Stimulated activated CD4-positive, alpha-beta T cell treated with anti-CD3 and anti-CD28 coated beads, Interleukin-2, amount 100 ng/mL, for 24 hours (primary cell): ENCODE data around the gene ARSG.

Source experiments
- DNase-seq, 2 donors: peaks; one replicate each; pipeline ENCODE4 v3.0.0-alpha.2; 2020

The ARSG gene

DNA sequence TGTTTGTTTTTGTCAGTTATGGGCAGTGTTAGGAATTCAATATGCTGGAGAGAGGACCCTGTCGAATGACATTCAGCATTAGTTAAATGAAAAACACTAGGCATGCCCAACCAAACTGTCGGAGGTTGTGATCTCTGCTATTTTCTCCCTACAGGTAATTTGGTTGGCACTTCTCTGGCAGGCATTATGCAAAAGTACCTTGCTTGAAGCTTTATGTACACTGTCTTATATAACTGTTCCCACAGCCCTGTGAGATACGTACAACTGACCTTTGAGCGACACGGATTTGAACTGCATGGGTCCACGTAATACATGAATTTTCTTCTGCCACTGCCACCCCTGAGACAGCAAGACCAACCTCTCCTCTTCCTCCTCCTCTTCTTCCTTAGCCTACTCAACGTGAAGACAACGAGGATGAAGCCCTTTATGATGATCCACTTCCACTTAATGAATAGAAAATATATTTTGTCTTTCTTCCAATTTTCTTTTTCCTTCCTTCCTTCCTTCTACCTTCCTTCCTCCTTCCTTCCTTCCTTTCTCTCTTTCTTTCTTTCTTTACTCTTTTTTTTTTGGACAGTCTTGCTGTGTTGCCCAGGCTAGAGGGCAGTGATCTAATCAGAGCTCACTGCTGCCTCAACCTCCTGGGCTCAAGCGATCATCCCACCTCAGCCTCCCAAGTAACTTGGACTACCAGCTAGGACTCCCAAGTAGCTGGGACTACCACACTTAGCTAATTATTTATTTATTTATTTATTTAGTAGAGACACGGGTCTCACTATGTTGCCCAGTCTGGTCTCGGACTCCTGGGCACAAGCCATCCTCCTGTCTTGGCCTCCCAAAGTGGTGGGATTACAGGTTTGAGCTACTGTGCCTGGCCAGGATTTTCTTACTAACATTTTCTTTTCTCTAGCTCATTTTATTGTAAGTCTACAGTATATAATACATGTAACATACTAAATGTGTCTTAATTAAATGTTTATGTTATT is 88.7 kb downstream of the ARSG start:
- DNase-seq: no peak

DNA sequence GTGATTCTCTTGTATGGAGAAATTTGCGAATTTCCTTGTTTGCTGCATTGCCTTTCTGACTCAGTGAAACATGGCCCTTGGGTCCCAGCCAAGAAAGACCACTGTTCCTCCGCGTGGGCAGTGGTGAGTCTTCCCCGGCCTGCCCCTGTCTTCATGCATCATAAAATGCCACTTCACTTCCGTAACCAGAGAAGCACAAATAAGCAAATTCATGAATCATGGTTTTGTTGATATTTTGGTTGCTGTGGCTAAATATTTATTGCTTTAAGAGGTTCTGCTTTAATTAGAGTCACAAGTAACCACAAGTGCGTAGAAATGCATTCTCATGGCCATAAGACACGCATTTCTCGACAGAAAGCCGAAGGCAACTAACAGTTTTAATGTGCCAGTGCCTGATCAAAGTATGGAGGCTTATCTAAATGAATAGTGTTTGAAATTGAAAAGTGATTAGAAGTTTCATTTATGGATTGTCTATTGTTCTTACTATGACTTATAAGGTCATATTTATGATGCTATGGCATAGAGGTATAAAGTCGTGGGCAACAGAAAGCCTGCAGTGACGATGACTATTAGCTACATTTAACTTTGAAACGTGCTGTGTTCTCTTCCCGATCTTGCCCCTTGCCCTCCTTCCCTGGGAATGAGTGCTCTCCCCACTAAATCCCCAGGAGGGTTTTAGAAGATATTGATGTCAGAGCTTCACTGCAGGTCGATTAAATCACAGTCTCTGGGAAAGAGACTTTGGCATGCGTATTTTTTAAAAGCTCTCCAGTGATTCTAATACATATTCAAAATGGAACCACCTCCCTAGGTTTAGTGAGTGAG is 90.0 kb downstream of the ARSG start:
- DNase-seq: no peak

DNA sequence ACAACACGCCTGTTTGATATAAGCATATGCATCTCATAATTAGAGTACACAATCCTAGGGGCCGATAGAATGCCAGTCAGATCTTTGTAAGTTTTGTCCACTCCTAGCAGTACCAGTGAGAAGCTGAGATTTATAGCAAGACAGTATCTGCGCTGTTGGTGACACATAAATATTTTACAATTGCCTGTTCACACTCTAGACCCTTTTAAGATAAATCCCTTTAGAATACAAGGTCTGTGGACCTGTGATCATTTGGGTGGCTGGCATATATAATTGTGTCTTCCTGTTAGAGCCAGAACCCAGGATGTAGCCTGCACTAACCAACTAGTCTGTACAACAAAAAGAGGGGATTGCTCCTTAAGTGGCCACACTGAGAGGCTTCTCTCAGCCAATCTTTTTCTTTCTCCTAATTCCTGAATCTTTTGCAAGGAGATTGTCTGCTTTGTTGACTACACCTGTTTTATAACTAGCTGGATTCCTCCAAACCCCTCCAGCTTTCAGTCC is 91.3 kb downstream of the ARSG start:
- no peak for DNase-seq

DNA sequence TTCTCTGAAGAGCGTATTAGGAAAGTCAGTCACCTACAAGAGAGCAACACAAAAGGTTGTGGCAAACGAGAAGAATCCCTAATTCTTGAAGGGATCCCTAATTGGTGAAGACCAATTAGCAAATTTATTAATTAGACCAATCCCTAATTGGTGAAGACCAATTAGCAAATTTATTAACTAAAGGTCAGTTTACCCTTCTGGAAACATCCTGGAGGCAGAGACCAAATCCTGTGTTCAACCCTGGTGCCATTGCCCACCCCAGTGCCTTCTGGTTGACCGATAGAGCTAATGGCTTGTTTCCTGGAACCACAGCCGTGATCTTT is 91.8 kb downstream of the ARSG start:
- DNase-seq: no peak

DNA sequence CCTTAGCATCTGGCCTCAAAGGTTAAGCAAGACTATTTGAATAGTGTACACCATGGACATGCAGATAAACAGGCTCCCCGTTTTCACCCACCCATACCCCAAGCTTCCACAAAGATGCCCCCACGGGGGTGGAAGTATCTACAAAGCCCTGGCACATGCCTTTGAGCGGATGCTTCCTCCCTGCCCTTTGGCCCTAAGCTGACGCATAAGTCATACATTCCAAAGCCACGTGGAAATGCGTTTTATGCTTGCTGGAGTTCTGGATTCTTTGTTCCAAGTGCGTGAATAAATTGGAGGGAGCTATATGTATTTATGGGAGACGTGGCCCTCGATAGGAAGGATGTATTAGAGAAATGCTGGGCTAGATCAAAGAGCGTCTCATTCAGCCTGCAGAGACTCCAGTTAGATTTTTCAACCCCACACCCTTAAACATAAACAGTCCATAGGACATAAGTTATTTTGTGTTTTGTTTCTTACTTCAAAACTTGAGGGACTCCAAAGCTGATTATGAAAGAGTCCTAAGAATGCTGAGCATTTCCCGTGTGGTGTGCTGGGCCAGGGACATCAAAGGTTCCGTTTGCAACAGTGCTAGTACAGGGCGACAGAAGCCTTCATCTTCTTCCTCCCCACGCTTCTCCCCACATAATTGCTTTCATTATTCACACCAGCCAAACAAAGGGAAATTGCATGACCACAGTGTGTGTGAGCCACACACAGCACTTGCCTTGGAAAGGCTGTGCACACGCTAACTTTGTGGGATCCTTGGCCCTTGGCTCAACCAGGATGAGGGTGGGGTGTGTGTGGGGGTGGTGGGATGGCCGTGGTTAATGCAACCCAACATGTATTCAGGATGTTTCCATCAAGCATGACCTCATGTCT is 92.4 kb downstream of the ARSG start:
- no peak for DNase-seq

DNA sequence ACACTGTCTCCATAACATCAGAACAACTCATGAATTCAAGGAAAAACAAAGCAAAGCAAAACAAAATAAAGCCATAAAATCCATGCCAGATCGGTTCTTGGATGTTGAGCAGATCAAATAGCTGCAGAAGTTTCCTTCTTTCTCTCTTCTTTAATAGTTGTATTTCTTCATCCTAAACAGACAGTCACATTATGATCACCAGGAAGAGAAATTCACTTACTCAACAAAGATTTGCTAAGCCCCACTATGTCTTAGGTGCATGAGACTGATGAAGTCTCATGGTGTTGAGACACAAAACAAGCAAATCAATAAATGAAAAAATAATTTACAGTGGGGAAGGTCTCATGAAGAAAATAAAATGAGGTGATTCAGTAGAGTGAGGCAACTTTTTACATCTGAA is 93.2 kb downstream of the ARSG start:
- no peak for DNase-seq

DNA sequence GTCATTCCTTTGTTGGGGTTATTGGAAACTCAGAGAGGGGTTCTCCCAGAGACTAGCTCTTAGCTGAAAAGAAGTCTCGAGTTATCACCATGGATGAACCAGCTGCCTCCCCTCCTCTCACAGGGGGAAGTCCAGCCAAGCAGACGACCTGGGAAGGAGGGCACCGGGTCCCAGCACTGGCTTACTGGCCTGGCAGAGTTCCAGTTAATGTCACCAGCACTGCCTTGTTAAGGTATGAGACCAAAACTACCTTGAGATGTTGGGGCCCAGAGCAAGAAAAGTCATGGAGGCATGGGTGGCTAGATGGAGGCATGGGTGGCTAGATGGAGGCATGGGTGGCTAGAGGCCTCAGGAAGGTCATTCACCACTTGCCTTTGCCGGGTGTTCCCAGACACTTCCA is 93.6 kb downstream of the ARSG start:
- DNase-seq: no peak

DNA sequence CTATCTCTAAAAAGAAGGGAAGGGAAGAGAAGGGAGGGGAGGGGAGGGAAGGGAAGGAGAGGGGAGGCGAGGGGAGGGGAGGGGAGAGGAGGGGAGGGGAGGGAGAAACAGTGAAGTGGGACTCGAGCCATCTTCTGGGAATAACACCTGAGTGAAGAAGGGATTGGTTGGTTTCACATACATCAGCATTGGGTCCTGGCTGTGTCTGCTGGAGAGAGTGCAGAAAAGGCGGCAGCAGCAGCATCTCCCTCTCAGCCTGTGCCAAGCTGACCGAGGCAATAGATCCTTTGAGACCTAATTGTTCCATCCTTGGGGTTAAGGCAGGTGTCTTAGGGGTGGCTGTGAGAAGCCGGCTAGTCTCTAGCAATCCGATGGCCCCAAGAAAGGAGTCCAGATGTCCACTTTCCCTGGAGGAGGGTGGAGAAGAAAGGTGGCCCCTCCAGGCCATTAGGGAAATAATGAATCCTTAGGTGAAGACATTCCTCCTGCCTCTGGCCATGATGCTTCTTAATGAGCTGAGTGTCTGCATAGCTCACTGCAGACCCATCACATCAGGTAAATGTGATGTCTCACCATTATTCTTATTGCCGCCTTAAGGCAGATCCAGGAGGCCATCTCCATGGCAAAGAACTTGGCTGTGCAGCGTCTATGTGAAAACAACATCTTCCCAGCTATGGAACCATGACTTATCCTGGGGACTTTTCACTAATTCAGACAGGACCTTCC is 94.4 kb downstream of the ARSG start:
- no peak for DNase-seq

DNA sequence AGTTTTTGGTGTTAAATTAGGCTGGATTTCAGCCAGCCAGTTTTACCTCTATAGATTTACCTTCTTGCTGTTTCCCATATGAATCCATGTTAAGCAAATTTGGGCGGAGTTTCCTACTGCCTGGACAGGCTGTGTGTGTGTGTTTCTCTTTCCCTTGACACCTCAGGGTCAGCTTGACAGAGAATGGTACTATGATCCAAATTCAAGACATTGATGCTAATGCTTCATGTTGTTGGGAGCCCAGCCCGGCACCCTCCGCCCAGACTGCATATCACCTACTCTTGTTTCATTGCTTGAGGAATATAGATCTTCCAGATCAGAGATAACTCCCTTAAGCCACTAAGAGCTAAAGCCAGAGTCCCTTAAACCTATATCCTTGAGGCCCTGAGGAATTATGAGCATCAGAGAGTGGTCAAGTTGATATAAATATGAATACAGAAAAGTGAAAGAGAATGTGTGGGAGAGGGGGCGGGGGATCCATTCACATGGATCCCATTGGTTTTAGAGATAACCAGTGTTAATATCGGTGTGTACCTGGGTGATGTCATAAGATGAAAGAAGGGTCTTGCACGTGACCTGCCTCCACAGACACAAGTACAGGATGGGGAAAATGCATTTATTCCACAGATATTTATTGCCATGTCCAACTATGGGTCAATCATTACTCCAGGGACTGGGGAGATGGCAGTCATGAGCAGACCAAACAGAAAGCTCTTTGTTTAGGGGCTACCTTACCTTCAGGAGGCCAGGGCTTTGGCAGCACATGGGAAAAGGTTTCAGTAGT is 96.3 kb downstream of the ARSG start:
- no peak for DNase-seq

DNA sequence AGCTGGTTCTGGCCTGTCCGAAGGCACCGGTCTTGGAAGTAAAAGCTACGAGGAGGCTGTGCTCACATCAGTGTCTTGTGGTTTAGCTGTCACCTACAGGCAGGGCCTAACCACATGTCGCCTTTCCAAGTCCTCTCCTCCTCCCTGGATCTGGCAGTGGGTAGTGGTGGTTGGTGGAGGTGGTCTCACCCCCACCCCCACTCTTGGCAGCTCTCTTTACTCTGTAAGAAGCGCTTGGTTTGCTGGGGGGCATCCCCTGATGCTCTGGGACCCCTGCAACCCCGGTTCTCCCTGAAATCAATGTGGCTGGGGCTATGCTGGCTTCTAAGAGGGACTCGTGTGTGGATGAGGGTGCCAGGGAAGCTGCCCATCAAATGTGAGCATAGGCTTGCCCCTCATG is 97.7 kb downstream of the ARSG start:
- no peak for DNase-seq

DNA sequence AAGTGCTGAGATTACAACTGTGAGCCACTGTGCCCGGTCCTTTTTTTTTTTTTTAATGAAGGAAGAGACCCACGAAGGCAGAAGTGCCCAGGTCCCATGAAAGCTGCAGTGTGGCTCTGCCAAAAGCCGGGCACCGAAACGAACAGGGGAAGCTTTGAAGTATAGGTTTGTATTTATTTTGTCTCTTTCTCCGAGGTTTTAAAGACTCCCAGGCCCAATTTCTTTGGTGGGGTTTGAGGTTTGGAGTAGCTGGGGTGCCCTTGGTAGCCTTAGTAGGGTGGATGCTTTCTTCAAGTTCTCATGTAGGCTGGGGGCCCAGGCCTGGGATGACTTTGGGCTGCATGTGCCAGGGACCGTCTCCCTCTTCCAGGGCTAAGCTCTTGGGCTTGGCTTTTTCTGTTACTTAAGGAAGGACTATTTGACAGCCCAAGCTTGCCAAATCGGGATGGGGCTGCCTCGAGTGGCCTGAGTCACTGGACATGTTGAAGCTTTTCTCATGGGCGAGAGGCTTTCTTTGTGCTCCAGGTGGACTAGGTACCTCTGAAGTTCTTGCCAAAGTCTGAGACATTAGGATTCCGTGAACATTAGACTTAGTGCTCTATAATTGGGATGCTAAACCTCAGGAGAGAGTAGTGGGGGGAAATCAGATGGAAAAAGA is 99.7 kb downstream of the ARSG start:
- no peak for DNase-seq

DNA sequence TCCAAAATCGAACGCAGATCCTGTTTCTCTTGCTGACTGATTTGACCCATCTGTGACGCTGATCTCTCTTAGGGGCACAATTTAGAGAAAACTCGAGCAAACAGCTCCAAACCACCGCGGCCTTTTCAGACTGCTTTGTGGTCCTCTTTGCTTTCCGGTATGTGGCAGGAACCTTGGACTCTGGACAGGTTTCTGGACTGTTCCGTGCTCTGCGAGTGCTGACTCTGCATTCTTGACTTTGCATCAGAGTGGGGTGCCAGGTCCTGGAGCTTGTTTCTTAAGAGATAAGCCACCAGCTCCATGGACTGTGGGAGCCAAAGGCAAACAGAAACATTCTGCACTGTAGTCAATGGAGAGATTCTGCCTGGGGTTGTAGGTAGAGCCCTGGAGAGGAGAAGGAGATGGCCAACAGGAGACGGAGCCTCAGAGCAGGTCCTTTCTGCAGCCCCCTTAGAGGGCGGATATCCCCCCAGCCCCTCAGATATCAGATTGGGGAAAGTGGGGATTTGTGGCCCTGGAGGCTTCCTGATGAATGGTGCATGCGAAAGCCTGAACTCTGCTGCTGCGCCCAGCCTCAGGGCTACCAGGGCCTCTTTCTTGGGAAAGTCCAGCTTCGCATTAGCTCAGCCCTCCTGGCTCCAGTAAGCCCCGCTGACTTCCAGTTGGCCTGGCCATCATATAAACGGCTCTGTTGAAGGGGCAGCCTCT is 100.4 kb downstream of the ARSG start:
- no peak for DNase-seq

DNA sequence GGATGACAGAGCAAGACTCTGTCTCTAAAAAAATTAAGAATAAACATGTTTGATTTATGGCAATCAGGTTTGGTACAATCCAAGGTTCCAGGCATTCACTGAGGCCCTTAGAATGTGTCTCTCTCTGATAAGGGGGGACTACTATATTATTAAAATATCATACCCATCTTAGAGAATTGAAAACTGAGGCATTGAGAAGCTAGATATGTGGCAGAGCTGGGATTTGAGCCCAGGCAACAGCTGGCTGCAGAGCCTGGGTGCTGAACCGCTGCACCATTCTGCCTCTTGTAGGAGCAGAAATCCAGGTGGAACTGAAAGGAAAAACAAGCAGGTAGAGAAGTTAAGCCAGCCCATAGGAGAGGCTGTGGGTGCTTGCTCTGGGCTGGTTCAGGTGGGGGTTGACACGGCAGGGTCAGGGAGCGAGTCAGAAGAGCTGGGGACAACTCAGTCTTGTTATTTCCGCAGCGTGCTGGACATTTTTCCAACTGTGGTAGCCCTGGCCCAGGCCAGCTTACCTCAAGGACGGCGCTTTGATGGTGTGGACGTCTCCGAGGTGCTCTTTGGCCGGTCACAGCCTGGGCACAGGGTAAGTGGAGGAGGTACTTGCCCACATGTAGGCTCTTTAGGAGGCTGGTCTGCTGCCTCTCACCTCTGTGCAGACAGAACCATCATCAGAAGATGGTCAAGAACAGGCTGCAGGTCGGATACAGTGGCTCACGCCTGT is 103.5 kb downstream of the ARSG start:
- DNase-seq: no peak

DNA sequence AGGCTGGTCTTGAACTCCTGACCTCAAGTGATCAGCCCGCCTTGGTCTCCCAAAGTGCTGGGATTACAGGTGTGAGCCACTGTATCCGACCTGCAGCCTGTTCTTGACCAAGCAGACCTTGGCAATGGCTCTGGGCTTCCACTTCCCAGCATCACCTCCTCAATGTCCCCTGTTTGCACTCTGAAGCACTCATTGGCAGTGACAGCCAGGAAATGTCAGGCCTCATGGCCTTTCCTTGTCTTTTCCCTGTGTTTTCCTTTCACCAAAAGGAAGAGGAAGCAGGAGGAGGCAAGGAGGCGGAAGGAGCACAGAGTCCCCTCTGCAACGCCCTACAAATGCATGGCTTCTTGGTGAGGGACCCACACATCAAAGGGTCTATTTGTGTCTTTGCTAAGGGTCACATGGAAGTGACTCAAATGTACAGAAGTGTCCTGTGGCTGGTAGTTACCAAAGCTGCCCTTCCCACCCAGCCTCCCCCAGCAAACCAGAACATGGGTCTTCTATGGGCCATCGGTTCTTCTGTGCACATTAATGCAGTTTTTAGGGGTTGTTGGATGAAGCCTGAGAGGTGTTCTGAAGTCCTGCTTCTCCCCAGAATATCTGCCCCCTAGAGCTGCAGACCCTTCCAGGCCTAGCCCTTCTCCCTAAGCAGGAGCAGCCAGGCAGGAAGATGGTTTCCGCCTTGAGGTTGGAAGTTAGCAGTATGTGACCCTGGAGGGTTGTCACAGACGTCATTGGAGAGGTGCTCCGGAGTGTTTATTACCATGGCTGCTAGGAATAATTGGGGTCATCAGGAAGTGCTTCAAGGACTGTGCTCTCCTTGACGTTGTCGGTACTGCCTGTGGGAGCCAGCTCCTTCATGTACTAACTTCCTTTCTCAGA is 105.2 kb downstream of the ARSG start:
- no peak for DNase-seq

DNA sequence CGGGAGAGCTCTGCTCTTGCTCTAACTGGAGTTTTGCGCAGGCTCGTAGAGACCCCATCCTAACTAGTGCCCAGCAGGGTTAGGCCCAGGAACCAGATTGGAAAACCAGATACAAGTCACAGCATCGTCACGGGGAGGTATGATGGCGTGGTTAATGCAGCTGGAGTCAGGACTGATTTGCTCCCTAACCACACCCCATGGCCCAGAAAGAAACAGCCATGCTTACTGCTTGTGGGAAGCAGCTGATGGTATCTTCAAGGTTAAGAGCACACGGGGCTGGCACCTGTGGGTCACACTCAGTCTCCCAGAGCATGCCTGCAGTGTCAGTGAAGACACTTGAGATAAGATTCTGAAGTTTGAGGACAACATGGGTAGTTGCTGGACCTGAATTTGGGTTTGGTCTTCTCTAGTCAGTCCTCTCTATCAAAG is 105.8 kb downstream of the ARSG start:
- no peak for DNase-seq

DNA sequence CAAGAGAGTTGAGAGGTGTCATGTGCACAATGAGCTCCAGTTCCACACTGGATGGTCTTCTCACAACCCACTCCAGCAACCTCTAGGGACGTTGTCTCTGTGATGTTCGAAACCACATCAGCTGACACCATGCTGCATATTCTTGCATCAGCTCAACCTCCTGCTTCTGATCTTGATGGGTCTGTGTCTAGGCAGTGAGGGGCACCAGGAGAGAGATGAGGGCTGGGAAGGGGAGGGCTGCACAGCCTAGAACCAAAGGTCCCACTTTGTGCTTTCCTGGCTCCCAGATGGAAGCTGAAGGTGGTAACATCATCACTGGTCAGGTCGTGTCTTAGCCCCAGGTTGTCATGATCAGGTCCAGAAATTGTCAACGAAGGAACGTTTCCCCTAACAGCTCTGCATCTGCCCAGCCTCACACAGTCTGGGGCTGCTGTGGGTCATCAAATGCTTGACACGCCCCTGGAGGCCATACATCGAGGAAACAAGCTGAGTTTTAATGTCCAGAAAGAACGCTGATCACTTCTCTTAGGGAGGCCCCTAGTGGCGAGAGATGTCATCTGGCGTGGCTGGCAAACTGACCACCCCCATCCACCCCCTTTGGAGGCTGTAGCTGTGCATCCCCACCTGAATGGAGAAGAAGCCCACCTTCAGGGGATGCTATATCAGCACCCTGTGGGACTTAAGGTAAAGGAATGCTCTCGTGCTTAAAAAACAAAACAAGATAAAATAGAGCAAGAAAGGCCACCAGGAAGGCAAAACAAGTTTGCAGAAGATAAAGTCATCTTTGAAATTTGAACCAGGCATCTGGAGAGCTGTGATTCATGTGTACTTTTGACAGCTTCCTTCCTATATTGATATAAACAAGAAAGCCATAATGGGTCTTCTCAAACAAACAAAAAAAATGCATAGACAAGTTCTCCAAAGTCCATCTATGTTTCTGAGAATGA is 107.7 kb downstream of the ARSG start:
- peak in 1 of 2 donors; percentile 15 for DNase-seq
